HCT116 (cell line): ENCODE results near the gene CCNL1. TPM values are rescaled to one million over a fixed set of nuclear protein-coding genes. Genes with fewer than 3 reads are reported as not detected.

Source experiments
- ATAC-seq: fragments of 200-7000 bp; cut with Tn5 transposase; 2 replicates; pipeline ENCODE4 v1.9.1; 2020; ENCODE audit warnings: mild to moderate bottlenecking, moderate library complexity
- BruUV-seq: library from RNA; stranded (reverse); fragments of 400-500 nt; replicated peaks from 2 replicates; lab custom pipeline; 2021; lab: Mats Ljungman, UMichigan
- CTCF ChIA-PET: fragments of 300-600 bp; sonication (Branson Sonifier 250); formaldehyde crosslinking; loops from one replicate; lab custom pipeline; 2021; ENCODE audit warnings: antibody characterized with exemption; lab: Charles Lee
- POLR2A ChIA-PET: fragments of 300-600, 350-600 bp; sonication (Branson Sonifier 250); formaldehyde crosslinking; loops from one replicate; lab custom pipeline; 2021; ENCODE audit warnings: antibody characterized with exemption; lab: Charles Lee
- RAD21 ChIA-PET, 2 experiments: fragments of 300-600 bp; sonication (Branson Sonifier 250); formaldehyde crosslinking; loops; one replicate each; lab custom pipeline; 2023; ENCODE audit warnings: low total read pairs in 2 of 2; ENCODE audit not compliant: uncharacterized antibody in 2 of 2, unreplicated experiment in 2 of 2, low non-redundant PET in 1 of 2; lab: Charles Lee
- DNase-seq: peaks from one replicate; pipeline ENCODE4 v3.0.0-alpha.2; 2010; ENCODE audit warnings: low read depth, low spot score
- H2AFZ ChIP-seq: fragments of 200-600 bp; shearing (Covaris generic), sonication (generic); 2 replicates; pipeline ENCODE4 v1.6.1; 2017; ENCODE audit warnings: low read depth, mixed run types, mixed read lengths, antibody characterized with exemption, low read length; ENCODE audit not compliant: poor library complexity, severe bottlenecking
- H3K27ac ChIP-seq: 2 replicates; pipeline ENCODE4 v1.5.1; 2012; ENCODE audit warnings: low read depth, low read length
- H3K27me3 ChIP-seq: fragments of 200-600 bp; sonication (generic); 2 replicates; pipeline ENCODE4 v1.6.1; 2016; ENCODE audit warnings: mixed run types, low read length, mixed read lengths; ENCODE audit not compliant: insufficient read depth
- H3K36me3 ChIP-seq, 2 experiments: fragments of 200-500 bp in 1 of 2; fragments of 200-600 bp in 1 of 2; sonication (Bioruptor generic) in 1 of 2; sonication (generic) in 1 of 2; 2 replicates each; pipeline versions ENCODE4 v1.5.1 to v1.6.1; 2014 to 2016; ENCODE audit warnings: low read length in 2 of 2, inconsistent platforms in 1 of 2, mixed read lengths in 1 of 2, mixed run types in 1 of 2; ENCODE audit not compliant: insufficient read depth in 2 of 2, control insufficient read depth in 1 of 2
- H3K4me1 ChIP-seq, 2 experiments: fragments of 200-600 bp in 1 of 2; sonication (generic) in 1 of 2; 2 replicates each; pipeline versions ENCODE4 v1.5.1 to v1.6.1; 2012 to 2017; ENCODE audit warnings: low read length in 2 of 2, inconsistent platforms in 1 of 2, mild to moderate bottlenecking in 1 of 2, mixed read lengths in 1 of 2, mixed run types in 1 of 2, moderate library complexity in 1 of 2; ENCODE audit not compliant: insufficient read depth in 2 of 2, control insufficient read depth in 1 of 2
- H3K4me2 ChIP-seq: fragments of 200-600 bp; sonication (generic); 2 replicates; pipeline ENCODE4 v1.6.1; 2017; ENCODE audit warnings: mixed run types, low read length, mixed read lengths
- H3K4me3 ChIP-seq, 2 experiments: fragments of 200-600 bp in 1 of 2; sonication (generic) in 1 of 2; replicated peaks in 1 of 2; 2 replicates each; pipeline ENCODE4 v1.5.1; 2011 to 2016; ENCODE audit warnings: low read length in 2 of 2, control low read depth in 1 of 2, low read depth in 1 of 2, mild to moderate bottlenecking in 1 of 2, mixed read lengths in 1 of 2, mixed run types in 1 of 2
- H3K79me2 ChIP-seq: fragments of 200-600 bp; sonication (generic); 2 replicates; pipeline ENCODE4 v1.6.1; 2017; ENCODE audit warnings: mild to moderate bottlenecking, mixed run types, low read length, moderate library complexity, mixed read lengths; ENCODE audit not compliant: insufficient read depth
- H3K9ac ChIP-seq: fragments of 200-600 bp; sonication (generic); 2 replicates; pipeline ENCODE4 v1.6.1; 2016; ENCODE audit warnings: low read length, mixed read lengths
- H3K9me2 ChIP-seq: fragments of 200-600 bp; sonication (generic), shearing (Covaris generic); 2 replicates; pipeline ENCODE4 v1.6.1; 2017; ENCODE audit warnings: mixed run types, mild to moderate bottlenecking, moderate library complexity; ENCODE audit not compliant: insufficient read depth
- H3K9me3 ChIP-seq, 2 experiments: fragments of 200-500 bp in 1 of 2; fragments of 200-600 bp in 1 of 2; sonication (Bioruptor generic) in 1 of 2; sonication (generic) in 1 of 2; 2 replicates each; pipeline ENCODE4 v1.6.1; 2014 to 2017; ENCODE audit warnings: low read length in 2 of 2, mixed read lengths in 2 of 2, inconsistent platforms in 1 of 2, low read depth in 1 of 2, mild to moderate bottlenecking in 1 of 2, mixed run types in 1 of 2, moderate library complexity in 1 of 2; ENCODE audit not compliant: control insufficient read depth in 1 of 2, insufficient read depth in 1 of 2
- H4K20me1 ChIP-seq: fragments of 200-600 bp; sonication (generic), shearing (Covaris generic); 2 replicates; pipeline ENCODE4 v1.6.1; 2017; ENCODE audit warnings: mixed run types, mild to moderate bottlenecking, moderate library complexity; ENCODE audit not compliant: insufficient read depth
- CEBPB ChIP-seq: IDR thresholded peaks from 2 replicates; pipeline ENCODE4 v1.6.1; 2012; ENCODE audit warnings: low read depth
- EGR1 ChIP-seq: IDR thresholded peaks from 2 replicates; pipeline ENCODE4 v1.6.1; 2012; ENCODE audit warnings: low read depth
- ELF1 ChIP-seq: IDR thresholded peaks from 2 replicates; pipeline ENCODE4 v1.6.1; 2012; ENCODE audit warnings: low read depth, borderline replicate concordance
- EZH2phosphoT487 ChIP-seq: fragments of 200-600 bp; IDR thresholded peaks from 2 replicates; pipeline ENCODE4 v1.6.1; 2018; ENCODE audit warnings: antibody characterized with exemption, borderline replicate concordance
- FOSL1 ChIP-seq: IDR thresholded peaks from 2 replicates; pipeline ENCODE4 v1.6.1; 2012; ENCODE audit warnings: low read depth
- JUND ChIP-seq: IDR thresholded peaks from 2 replicates; pipeline ENCODE4 v1.6.1; 2012
- MAX ChIP-seq: IDR thresholded peaks from 2 replicates; pipeline ENCODE4 v1.6.1; 2012
- POLR2A ChIP-seq: IDR thresholded peaks from 2 replicates; pipeline ENCODE4 v1.7.0; 2011; ENCODE audit warnings: borderline replicate concordance; ENCODE audit not compliant: insufficient read depth, insufficient read length; ENCODE audit errors: extremely low read depth
- POLR2AphosphoS5 ChIP-seq: IDR thresholded peaks from 2 replicates; pipeline ENCODE4 v1.6.1; 2011; ENCODE audit warnings: mild to moderate bottlenecking, low read depth, low read length, moderate library complexity
- RAD21 ChIP-seq: IDR thresholded peaks from 2 replicates; pipeline ENCODE4 v1.6.1; 2012; ENCODE audit warnings: low read depth, mild to moderate bottlenecking
- SIN3A ChIP-seq: IDR thresholded peaks from 2 replicates; pipeline ENCODE4 v1.6.1; 2012; ENCODE audit warnings: low read depth
- SP1 ChIP-seq: IDR thresholded peaks from 2 replicates; pipeline ENCODE4 v1.6.1; 2012; ENCODE audit warnings: low read depth
- TCF7L2 ChIP-seq: IDR thresholded peaks from 2 replicates; pipeline ENCODE4 v1.7.0; 2011; ENCODE audit warnings: borderline replicate concordance, inconsistent platforms; ENCODE audit not compliant: insufficient read depth, insufficient read length; ENCODE audit errors: extremely low read depth
- YY1 ChIP-seq: IDR thresholded peaks from 2 replicates; pipeline ENCODE4 v1.6.1; 2011; ENCODE audit warnings: low read length, low read depth, moderate library complexity, mild to moderate bottlenecking; ENCODE audit not compliant: insufficient replicate concordance; ENCODE audit errors: extremely low read depth
- ZNF274 ChIP-seq: fragments of 200-500 bp; sonication (Bioruptor generic); IDR thresholded peaks from 2 replicates; pipeline ENCODE4 v1.6.1; 2014; ENCODE audit warnings: mild to moderate bottlenecking, low read depth, low read length, inconsistent platforms
- intact Hi-C: fragments of 100-400 bp; cut with micrococcal nuclease; formaldehyde crosslinking; loops from 2 replicates; pipeline ENCODE4 v1.10.0; 2022
- total RNA-seq: library from RNA; stranded (reverse); gene quantifications from one replicate; pipeline ENCODE4 v1.2.1, GENCODE V29; 2021; ENCODE audit not compliant: unreplicated experiment
- TF ChIP-seq, protein P1 (sequence below), 3 experiments: fragments of 200-600 bp in 1 of 3; sonication (generic) in 1 of 3; IDR thresholded peaks in 2 of 3; conservative IDR thresholded peaks in 1 of 3; 2 replicates each; pipeline ENCODE4 v1.5.1; 2012 to 2017; ENCODE audit warnings: low read depth in 2 of 3, low read length in 2 of 3, antibody characterized with exemption in 1 of 3, borderline replicate concordance in 1 of 3, control low read depth in 1 of 3, mild to moderate bottlenecking in 1 of 3, mixed read lengths in 1 of 3, mixed run types in 1 of 3, moderate library complexity in 1 of 3; ENCODE audit not compliant: insufficient read depth in 1 of 3
- TF ChIP-seq, protein P2 (sequence below): IDR thresholded peaks from 2 replicates; pipeline ENCODE4 v1.6.1; 2011; ENCODE audit warnings: mild to moderate bottlenecking, low read length, moderate library complexity; ENCODE audit not compliant: insufficient replicate concordance; ENCODE audit errors: extremely low read depth

CCNL1 gene
- total RNA-seq, 1 experiment from 2014 or later: 96.7 TPM

GRCh38 chr3:157175691-157176507 lies 16.0 kb upstream of the CCNL1 start (continued):
- TF ChIP-seq ZNF274: no peak
- TF ChIP-seq EZH2phosphoT487: no peak
- no peak for TF ChIP-seq ELF1
- TF ChIP-seq POLR2A: no peak
- no peak for TF ChIP-seq EGR1
- TF ChIP-seq TCF7L2: no peak

DNA sequence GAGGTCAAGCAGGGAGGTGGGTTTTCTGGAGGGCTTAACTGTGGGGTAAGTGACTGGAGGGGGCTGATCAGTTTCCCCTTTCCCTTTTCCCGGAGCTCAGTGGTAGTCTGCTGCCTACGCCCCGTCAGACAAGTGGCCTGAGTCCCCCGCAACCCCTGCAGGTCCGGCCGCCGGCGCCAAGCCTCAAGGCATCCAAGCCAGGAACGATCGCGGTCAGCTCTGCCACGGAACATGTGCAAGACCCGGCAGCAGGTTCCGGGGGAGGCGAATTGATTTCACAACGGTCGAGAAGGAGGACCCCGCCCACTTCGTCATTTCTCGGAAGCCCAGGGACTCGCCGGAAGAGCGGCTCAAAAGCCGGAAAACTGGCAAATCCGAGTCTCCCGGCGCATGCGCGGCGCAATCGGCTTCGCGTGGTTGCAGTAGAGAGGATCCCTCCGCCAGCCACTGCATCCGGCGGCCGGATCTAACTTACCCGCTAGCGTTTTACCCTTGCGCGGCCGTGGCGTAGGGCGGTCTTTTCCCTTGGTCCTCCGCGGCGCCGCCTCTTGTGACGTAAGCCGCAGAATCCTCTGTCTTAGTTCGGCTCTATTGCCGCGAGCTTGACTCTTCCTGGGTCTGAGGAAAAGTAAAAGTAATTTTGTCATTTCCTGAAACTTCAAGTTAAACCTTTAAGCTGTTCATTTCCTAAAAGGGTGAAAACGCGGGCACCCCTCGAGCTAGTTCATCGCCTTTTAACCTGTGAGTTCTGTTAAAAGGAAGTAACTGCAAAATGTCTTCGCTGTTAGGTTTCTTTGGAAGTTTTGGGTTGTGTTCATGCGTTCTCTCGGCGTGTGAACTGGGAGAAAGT lies 14.9 kb upstream of the CCNL1 start:
- ChIA-PET POLR2A (interaction anchor here (1.0 to 6.8 kb wide), 6 partner anchors 8 to 86 kb away, joined by 3 to 128 read pairs (median 4); partner anchors contain the start of gene CCNL1), CTCF (interaction anchor here (1.4 to 3.3 kb wide), 3 partner anchors 12 to 27 kb away, joined by 3 to 17 read pairs (median 8); no protein-coding TSS in a partner anchor), RAD21 (interaction anchor here in 1 of 2 experiments (0.9 kb wide), 1 partner anchor 12 kb away, joined by 3 read pairs; no protein-coding TSS in a partner anchor)
- H3K36me3 ChIP-seq: no peaks in the 10 kb centered on the region
- peaks cover 25% of the 10 kb centered on the region for H3K79me2 ChIP-seq
- no peaks in the 10 kb centered on the region for H3K9me2 ChIP-seq
- BruUV-seq: no TSS peak
- H3K9me3 ChIP-seq: no peaks in the 10 kb centered on the region
- H3K4me2 ChIP-seq: peak overlapping the region; percentile 84
- peak overlapping the region; percentile 13 for H2AFZ ChIP-seq
- ATAC-seq (peak; percentile 91), DNase-seq (peak; percentile 99)
- peak overlapping the region; percentile 81 to 89 for H3K4me3 ChIP-seq
- intact Hi-C loops: loop anchor here (1.0 kb wide), 1 partner anchor 15 kb away; the partner anchor contains the start of gene CCNL1
- H3K4me1 ChIP-seq: peaks cover 5 to 17% of the 10 kb centered on the region in 2 experiments; a peak in 3 of 4 replicates
- H4K20me1 ChIP-seq: no peaks in the 10 kb centered on the region
- H3K9ac ChIP-seq: peak overlapping the region; percentile 96
- peak overlapping the region; percentile 89 for H3K27ac ChIP-seq
- H3K27me3 ChIP-seq: no peaks in the 10 kb centered on the region
- TF ChIP-seq EZH2phosphoT487: no peak
- peak; percentile 89 for TF ChIP-seq POLR2AphosphoS5
- no peak for TF ChIP-seq ZNF274
- peak; percentile 95 for TF ChIP-seq SIN3A
- TF ChIP-seq POLR2A: peak; percentile 88
- peak; percentile 96 for TF ChIP-seq CEBPB
- TF ChIP-seq YY1: peak; percentile 78
- TF ChIP-seq EGR1: peak; percentile 64; the same call in 1 of the 2 replicates
- peak; percentile 88 for TF ChIP-seq ELF1
- TF ChIP-seq, protein P1, sequence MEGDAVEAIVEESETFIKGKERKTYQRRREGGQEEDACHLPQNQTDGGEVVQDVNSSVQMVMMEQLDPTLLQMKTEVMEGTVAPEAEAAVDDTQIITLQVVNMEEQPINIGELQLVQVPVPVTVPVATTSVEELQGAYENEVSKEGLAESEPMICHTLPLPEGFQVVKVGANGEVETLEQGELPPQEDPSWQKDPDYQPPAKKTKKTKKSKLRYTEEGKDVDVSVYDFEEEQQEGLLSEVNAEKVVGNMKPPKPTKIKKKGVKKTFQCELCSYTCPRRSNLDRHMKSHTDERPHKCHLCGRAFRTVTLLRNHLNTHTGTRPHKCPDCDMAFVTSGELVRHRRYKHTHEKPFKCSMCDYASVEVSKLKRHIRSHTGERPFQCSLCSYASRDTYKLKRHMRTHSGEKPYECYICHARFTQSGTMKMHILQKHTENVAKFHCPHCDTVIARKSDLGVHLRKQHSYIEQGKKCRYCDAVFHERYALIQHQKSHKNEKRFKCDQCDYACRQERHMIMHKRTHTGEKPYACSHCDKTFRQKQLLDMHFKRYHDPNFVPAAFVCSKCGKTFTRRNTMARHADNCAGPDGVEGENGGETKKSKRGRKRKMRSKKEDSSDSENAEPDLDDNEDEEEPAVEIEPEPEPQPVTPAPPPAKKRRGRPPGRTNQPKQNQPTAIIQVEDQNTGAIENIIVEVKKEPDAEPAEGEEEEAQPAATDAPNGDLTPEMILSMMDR (IDR thresholded peaks at IDR 0.05 in 2 of 3, conservative IDR thresholded peaks at IDR 0.05 in 1 of 3; ENCODE audit: borderline replicate concordance in 1 of 3, insufficient read depth in 1 of 3, low read depth in 2 of 3, low read length in 2 of 3): no peak
- TF ChIP-seq, protein P2, sequence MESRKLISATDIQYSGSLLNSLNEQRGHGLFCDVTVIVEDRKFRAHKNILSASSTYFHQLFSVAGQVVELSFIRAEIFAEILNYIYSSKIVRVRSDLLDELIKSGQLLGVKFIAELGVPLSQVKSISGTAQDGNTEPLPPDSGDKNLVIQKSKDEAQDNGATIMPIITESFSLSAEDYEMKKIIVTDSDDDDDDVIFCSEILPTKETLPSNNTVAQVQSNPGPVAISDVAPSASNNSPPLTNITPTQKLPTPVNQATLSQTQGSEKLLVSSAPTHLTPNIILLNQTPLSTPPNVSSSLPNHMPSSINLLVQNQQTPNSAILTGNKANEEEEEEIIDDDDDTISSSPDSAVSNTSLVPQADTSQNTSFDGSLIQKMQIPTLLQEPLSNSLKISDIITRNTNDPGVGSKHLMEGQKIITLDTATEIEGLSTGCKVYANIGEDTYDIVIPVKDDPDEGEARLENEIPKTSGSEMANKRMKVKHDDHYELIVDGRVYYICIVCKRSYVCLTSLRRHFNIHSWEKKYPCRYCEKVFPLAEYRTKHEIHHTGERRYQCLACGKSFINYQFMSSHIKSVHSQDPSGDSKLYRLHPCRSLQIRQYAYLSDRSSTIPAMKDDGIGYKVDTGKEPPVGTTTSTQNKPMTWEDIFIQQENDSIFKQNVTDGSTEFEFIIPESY: peak; percentile 57
- no peak for TF ChIP-seq RAD21
- TF ChIP-seq JUND: peak; percentile 64; the same call in 1 of the 2 replicates
- TF ChIP-seq SP1: peak; percentile 96
- 0 out of 2 replicates have a peak, but pooled peaks have one; percentile 25 for TF ChIP-seq FOSL1
- TF ChIP-seq MAX: peak; percentile 97
